ENCODE measurements around the gene ADCY2. TPM values are rescaled to one million over a fixed set of nuclear protein-coding genes. Genes with fewer than 3 reads are reported as not detected.

The ADCY2 gene
- total RNA-seq, 1 experiment from 2014 or later = not detected

GRCh38 chr5:7706256-7706655 is 310.3 kb downstream of the ADCY2 start:
- DNase-seq (ENCODE audit: extremely low read depth, low read depth) = no peak

DNA sequence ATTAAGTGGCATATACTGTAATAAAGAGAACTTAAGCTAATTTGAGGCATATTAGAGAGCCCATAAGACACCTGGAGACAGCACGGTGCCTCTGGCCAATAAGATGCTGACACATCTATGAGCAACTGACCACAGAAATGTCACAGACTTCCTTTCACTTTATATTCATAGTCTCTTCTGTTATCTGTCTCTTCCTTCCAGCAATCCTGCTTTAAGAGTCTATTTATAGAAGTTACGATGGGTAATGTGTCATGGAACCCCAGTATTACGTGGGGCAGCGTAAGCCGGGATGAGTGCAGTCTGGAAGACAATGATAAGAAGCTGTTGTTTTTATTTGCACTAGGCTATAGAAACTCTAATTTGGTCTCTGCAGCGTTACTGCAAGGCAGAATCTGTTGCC is 318.2 kb downstream of the ADCY2 start:
- no peak for DNase-seq (ENCODE audit: extremely low read depth, low read depth)

GRCh38 chr5:7714697-7715096 is 318.8 kb downstream of the ADCY2 start:
- DNase-seq (ENCODE audit: extremely low read depth, low read depth) = no peak

- DNase-seq (ENCODE audit: extremely low read depth, low read depth) = no peak
Observed at GRCh38 chr5:7717691-7718090, 321.8 kb downstream of the ADCY2 start.

- DNase-seq (ENCODE audit: extremely low read depth, low read depth) = no peak
Observed at GRCh38 chr5:7728076-7728475, 332.1 kb downstream of the ADCY2 start.

- DNase-seq (ENCODE audit: extremely low read depth, low read depth) = no peak
Observed at GRCh38 chr5:7741415-7742065, 345.6 kb downstream of the ADCY2 start.

GRCh38 chr5:7742241-7742656 is 346.3 kb downstream of the ADCY2 start:
- no peak for DNase-seq (ENCODE audit: extremely low read depth, low read depth)

DNA sequence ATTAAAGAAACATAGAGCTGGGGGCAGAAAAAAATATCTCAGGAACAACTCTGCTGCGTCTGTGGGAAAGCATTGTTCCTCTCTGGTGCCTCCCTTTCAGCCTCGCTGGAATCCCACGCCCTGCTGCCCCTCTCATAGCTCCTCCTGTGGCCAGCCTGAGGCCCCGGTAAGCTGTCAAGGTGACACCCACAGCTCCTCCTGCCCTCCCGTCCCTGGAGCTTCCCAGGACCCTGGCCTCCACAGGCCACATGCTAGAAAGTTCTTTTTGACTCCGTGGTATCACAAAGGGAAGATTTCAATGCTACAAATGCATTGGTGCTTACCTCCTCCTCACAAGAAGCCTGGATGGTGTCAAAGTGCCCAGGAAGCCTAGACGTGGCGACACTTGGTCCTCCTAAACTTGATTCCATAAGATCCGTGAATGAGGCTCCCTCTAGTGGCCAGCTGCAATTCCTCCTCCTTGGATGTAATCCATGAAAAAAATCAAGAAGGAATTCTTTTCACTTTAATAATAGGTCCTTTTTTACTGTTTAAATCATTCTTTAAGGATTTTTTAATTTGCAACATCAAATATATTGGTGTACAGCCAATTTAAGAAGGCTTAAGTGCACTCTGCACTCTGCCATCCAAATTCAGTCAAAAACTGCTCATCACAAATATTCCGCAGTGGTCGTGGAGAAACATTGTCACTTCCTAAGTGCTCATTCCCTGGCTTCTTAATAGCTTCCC is 350.1 kb downstream of the ADCY2 start:
- peak; percentile 58 for DNase-seq (ENCODE audit: extremely low read depth, low read depth)

DNA sequence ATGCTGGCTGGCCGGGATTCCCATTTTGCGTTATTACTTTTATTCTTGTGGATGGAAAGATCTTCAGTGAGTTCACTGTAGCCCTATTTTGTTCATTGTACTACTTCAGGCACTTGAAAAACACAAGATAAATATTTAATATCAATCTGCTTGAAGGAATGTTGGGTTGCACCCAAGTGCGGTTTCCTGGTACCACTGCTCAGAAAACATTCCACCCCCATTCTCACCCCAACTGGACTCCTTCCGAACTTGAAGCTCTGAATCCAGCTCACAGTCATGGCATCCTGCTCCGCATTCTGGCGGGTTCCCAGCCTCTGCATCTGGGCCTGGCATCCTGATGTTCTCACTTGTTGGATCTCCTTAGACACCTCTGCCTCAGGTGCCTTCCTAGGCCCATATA is 351.8 kb downstream of the ADCY2 start:
- DNase-seq (ENCODE audit: extremely low read depth, low read depth) = no peak

- DNase-seq (ENCODE audit: extremely low read depth, low read depth) = no peak
Observed at GRCh38 chr5:7749626-7750025, 353.7 kb downstream of the ADCY2 start.

DNA sequence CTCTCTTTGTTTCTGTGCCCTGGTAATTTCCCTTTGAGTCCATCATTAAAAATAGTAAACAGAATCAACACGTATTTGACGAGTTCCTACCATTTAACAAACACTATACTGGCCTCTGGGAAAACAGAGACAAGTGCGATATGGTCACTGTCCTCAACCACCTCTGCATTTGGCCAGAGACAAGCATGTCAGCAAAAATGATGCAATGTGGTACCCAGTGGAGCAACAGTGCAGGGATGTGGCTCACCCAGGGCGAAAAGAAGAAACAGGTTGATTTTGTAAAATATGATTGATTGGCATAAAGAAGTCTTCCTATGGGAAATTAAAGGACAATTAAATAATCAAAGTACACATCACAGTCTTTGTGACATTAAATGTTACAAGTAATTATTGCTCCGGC is 355.9 kb downstream of the ADCY2 start:
- DNase-seq (ENCODE audit: extremely low read depth, low read depth) = no peak

GRCh38 chr5:7753181-7753580 is 357.2 kb downstream of the ADCY2 start:
- DNase-seq (ENCODE audit: extremely low read depth, low read depth) = no peak

DNA sequence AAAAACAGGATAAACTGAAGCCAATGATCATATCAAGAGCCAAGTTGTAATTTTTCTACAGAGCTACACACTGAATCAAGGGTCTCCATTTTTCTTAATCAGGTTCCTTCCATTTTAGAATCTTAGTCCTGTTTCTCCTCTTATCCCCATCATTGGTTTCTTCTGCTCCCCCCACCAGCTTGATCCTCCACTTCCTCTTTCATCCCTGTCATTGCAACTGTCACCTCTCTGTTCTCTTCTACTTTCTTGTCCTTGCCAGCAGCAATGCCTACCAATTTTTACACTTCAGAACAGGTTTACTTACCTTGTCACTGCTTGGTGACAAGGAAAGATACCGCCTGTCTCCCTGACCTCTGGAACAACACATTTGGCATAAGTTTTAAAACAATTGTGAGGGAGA is 357.7 kb downstream of the ADCY2 start:
- no peak for DNase-seq (ENCODE audit: extremely low read depth, low read depth)

- no peak for DNase-seq (ENCODE audit: extremely low read depth, low read depth)
Observed at GRCh38 chr5:7754490-7754889, 358.6 kb downstream of the ADCY2 start.

GRCh38 chr5:7754997-7755596 is 359.2 kb downstream of the ADCY2 start:
- DNase-seq (ENCODE audit: extremely low read depth, low read depth) = peak; percentile 37

DNA sequence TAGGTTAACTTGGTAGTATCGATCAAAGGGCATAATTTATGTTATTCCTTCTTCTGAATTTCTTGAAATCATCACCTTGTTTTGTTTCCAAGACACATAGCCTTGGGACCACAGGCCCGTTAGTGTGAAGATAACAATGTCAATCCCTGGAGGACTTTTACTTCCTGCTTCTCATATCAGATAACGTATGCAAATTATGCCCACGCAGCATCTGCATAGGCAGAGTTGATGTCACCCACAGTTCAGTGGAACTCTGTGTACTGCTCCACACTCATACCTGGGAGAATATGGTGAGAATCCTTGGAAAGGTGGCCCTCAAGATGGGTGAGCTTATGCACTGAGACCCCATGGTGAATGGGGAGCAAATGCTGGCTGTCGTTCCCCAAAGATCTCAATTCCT is 360.0 kb downstream of the ADCY2 start:
- DNase-seq (ENCODE audit: extremely low read depth, low read depth) = no peak

DNA sequence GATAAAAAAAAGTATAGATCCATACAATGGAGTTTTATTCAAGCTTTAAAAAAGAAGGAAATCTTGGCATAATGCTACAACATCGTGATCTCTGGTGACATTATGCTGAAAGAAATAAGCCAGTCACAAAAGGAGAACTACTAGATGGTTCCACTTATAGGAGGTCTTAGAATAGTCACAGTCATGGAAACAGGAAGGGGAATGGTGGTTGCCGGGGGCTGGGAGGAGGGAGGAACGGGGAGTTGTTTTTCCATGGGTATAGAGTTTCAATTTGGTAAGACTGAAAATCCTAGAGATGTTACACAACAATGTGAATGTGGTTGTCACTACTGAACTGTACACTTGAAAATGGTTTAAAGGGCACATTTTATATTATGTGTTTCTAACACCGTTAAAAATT is 360.5 kb downstream of the ADCY2 start:
- DNase-seq (ENCODE audit: extremely low read depth, low read depth) = no peak

DNA sequence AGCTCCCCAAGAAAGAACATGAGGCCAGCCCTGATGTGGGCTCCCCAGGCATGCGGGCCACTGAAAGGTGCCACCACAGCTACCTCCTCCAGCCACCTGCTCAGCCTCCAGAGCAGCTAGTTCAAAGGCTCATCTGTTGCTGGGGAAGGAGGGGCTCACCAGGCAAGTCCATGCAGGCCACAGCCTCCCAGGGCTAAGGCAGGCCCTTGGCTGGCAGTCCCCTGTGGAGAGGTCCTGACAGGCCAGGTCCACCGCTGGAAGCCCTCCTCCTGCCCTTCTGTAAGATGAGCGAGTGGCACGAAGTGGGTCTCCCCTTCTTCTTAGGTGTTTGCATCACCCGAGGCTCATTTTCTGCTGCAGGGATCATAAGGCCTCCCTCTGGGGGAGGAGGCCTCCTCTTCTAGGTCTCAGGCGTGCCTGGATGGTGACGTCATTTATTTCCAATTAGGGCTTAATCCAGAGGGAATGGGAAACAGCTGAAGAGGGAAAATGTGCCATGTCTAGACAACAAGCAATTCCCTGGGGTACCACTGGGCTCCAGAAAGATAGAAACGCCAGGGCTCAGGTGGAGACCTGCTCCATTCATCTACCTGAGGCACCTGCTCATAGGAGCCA is 363.4 kb downstream of the ADCY2 start:
- no peak for DNase-seq (ENCODE audit: extremely low read depth, low read depth)

- no peak for DNase-seq (ENCODE audit: extremely low read depth, low read depth)
Observed at GRCh38 chr5:7759951-7760580, 364.1 kb downstream of the ADCY2 start.

DNA sequence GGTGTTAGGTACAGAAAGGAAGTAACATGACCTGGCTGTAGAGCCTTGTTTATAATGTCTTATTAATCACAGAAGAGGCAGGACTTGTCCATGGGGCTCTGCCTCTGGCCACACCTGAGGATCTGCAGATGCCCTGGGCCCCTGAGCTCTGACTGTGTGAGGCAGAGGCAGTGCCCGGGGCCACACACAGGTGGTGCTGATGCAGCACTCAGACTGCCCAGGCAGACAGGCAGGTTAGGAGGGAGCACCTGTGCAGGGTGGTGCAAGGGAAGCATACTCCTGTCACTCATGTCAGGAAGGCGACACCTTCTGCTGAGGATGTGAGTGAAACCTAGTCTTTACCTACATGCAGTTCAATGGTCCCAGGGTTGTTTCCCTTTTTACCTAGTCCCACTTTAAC is 366.3 kb downstream of the ADCY2 start:
- no peak for DNase-seq (ENCODE audit: extremely low read depth, low read depth)

GRCh38 chr5:7763621-7764072 is 367.7 kb downstream of the ADCY2 start:
- DNase-seq (ENCODE audit: extremely low read depth, low read depth) = no peak
